GM13976 (cell line): Measurements from ENCODE around the gene GRIK2.

ENCODE experiments used
- DNase-seq: peaks from one replicate; pipeline ENCODE4 v3.0.0; 2012; ENCODE audit warnings: low spot score
- in situ Hi-C: fragments of 300-500 bp; cut with MboI; formaldehyde crosslinking; loops from one replicate; pipeline ENCODE4 v1.12.0; 2022; ENCODE audit warnings: low sequenced_read_pairs, mixed read lengths, inconsistent platforms; ENCODE audit not compliant: unreplicated experiment
- TF ChIP-seq, protein P1 (sequence below): IDR thresholded peaks from 2 replicates; pipeline ENCODE4 v1.5.1; 2012; ENCODE audit warnings: borderline replicate concordance, mild to moderate bottlenecking; ENCODE audit not compliant: insufficient read depth; ENCODE audit errors: extremely low read depth, missing control alignments, control extremely low read depth

The GRIK2 gene

GRCh38 chr6:101832371-101832770, 438.9 kb downstream of the GRIK2 start:
- TF ChIP-seq, protein P1, sequence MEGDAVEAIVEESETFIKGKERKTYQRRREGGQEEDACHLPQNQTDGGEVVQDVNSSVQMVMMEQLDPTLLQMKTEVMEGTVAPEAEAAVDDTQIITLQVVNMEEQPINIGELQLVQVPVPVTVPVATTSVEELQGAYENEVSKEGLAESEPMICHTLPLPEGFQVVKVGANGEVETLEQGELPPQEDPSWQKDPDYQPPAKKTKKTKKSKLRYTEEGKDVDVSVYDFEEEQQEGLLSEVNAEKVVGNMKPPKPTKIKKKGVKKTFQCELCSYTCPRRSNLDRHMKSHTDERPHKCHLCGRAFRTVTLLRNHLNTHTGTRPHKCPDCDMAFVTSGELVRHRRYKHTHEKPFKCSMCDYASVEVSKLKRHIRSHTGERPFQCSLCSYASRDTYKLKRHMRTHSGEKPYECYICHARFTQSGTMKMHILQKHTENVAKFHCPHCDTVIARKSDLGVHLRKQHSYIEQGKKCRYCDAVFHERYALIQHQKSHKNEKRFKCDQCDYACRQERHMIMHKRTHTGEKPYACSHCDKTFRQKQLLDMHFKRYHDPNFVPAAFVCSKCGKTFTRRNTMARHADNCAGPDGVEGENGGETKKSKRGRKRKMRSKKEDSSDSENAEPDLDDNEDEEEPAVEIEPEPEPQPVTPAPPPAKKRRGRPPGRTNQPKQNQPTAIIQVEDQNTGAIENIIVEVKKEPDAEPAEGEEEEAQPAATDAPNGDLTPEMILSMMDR = no peak
- in situ Hi-C loops = no loop called here
- DNase-seq = no peak

DNA sequence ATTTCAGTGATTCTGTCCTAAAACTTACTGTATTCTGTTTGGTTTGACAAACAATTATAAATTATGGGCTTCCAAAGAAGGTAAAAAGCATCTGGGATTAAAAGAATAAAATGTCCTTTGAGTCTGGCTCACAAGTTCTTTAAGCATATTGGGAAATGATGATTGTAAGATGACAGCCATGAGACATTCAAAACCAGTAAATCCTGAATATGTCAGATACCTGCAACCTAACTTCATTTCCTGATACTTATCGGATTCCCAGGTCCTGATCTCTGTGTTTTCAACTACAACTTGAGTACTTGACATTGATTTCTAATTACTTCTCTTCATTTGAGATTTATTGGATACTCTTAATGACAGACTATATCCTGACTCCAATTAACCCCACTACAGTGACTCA, 446.6 kb downstream of the GRIK2 start:
- in situ Hi-C loops = no loop called here
- TF ChIP-seq, protein P1 = no peak
- no peak for DNase-seq

GRCh38 chr6:101845172-101845571, 451.7 kb downstream of the GRIK2 start:
- in situ Hi-C loops = no loop called here
- TF ChIP-seq, protein P1 = no peak
- DNase-seq = no peak

DNA sequence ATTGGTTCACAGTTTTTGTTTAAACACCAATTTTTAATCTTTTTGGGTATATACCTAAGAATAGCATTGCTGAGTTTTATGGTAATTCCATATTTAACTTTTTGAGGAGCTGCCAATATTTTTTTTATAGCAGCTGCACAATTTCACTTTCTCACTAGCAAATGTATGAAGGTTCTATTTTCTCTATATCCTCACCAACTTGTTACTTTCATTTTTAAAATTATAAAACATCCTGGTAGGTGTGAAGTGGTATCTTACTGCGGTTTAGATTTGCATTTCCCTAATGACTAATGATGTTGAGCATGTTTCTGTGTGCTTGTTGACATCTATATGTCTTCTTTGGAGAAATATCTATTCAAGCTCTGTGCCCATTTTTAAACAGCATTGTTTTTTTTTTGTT, 452.1 kb downstream of the GRIK2 start:
- in situ Hi-C loops = no loop called here

DNA sequence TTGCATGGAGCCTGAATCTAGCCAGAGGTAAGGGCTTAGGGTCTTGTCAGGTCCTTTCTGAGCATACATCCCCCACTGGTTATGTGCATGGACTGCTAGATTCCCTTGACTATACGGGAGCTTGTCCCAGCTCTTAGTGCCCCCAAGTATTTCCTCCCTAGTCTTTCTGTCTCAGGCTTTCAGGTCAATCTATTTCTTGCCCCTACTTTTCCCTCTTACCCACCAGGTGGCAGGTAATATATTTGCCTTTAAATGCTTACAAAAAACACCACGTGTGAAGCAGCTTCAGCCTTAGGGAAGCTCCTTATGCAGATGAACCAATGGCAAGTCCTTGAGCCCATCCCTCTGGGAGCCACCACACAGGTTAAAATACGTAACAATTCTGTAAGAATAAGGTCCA, 454.2 kb downstream of the GRIK2 start:
- TF ChIP-seq, protein P1 = no peak
- in situ Hi-C loops = no loop called here
- no peak for DNase-seq

More for the DNA sequence above, 452.1 kb downstream of the GRIK2 start:
- DNase-seq = no peak
- TF ChIP-seq, protein P1 = no peak

DNA sequence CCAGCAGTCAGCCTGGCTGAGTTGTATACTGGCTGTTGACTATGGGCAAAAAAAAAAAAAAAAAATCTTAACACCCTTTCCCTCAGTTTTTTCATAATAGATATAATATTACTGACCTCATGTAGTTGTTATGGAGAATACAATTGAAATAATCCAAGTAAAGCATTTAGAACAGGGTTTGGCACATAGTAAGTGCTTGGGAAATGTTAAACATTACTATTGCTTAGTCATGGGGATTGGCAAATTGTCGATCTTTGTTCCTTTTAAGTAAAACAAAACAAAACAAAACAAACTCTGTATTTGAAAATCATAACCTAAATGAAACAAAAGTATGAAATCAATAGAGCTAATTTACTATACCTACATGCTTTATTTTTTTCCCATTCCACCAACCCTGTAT, 458.4 kb downstream of the GRIK2 start:
- DNase-seq = no peak
- in situ Hi-C loops = no loop called here
- TF ChIP-seq, protein P1 = no peak
